GM21786 (cell line): Measurements from ENCODE around the gene FOXF2.

Experiments used
- ATAC-seq: cut with Tn5 transposase; IDR thresholded peaks from one replicate; pipeline ENCODE4 v1.9.1; 2021; ENCODE audit not compliant: unreplicated experiment

The FOXF2 gene

GRCh38 chr6:1378065-1379016, 11.0 kb upstream of the FOXF2 start:
- ATAC-seq = no peak

- ATAC-seq = no peak
These were observed 10.2 kb upstream of the FOXF2 start for GRCh38 chr6:1379017-1379787.

GRCh38 chr6:1379788-1380147, 9.6 kb upstream of the FOXF2 start:
- no peak for ATAC-seq

DNA sequence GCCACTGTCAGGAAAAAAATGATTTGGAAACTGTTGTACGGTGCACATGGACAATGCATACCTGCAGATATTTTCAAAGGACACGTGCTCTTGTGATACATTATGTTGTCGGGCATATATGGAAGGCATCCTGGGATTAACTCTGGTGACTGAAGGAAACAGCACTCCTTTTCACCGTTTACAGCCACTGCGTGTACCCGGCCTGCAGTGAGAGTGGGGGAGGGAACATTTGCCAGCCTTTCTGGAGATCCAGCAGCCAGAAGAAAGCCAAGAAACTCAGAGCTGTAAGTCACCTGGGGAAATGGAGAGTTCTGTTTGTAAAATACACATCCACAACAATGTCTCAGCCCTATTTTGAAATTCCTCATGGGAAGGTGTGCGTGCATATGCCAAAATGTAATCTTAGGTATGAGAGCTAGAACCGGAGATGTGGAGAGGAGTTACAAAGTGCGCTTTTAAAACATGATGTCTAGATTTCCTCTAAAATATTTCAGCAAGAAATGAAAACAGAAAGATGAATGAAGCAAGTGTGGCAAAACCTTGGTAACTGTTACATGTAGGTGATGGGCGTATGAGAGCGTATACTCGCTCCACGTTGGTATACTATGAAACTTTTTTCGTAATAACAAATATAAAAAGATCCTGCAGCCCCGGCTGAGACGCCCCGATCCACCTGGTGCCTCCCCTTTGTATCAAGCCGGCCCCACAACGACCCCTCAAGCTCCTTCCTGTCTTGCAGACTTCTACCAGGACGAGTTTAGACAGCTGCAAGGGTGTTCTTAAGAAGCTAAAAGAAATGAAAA, 8.6 kb upstream of the FOXF2 start:
- ATAC-seq = no peak

GRCh38 chr6:1381481-1382330, 7.7 kb upstream of the FOXF2 start:
- ATAC-seq = no peak

GRCh38 chr6:1382331-1382882, 7.0 kb upstream of the FOXF2 start:
- no peak for ATAC-seq

GRCh38 chr6:1382883-1383728, 6.3 kb upstream of the FOXF2 start:
- ATAC-seq = no peak

DNA sequence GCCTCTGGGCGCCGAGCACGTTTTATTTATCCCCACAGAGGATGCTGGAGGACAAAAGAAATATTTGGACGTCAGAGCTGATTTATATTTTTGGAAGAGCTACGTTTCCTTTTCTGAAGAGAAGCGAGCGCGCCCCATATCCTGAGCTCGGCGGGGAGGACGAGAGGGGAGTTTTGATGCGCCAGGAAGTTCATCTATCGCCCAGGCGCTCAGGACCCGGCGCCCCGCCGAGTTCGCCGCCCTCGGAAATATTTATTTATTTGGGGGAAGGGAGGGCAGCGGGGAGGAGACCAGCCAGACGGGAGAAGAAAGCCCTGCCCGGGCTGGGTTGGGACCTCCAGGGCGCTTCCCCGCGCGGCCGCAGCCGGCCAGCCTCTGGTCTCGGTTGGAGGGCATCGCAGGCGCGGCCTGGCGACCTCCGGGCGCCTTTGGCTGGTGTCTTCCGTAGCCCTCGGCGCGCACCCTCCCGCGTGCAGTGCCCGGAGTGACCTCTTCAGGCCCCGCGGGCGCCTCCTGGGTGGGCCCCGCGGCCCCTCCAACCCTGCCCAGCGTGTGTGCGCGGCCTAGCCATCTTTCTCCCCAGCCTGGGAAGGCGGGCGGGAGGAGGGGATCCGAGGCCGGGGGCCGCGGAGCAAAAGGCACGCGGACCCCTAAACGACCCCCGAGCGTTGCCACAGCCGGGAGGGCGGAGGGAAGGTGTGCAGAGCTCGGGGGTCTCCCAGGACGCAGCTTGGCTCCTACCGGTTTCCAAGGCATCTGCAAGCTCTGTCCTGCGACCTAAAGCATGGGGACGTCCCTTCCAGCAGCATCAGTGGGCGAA, 5.4 kb upstream of the FOXF2 start:
- ATAC-seq = no peak

GRCh38 chr6:1384549-1385128, 4.7 kb upstream of the FOXF2 start:
- no peak for ATAC-seq

DNA sequence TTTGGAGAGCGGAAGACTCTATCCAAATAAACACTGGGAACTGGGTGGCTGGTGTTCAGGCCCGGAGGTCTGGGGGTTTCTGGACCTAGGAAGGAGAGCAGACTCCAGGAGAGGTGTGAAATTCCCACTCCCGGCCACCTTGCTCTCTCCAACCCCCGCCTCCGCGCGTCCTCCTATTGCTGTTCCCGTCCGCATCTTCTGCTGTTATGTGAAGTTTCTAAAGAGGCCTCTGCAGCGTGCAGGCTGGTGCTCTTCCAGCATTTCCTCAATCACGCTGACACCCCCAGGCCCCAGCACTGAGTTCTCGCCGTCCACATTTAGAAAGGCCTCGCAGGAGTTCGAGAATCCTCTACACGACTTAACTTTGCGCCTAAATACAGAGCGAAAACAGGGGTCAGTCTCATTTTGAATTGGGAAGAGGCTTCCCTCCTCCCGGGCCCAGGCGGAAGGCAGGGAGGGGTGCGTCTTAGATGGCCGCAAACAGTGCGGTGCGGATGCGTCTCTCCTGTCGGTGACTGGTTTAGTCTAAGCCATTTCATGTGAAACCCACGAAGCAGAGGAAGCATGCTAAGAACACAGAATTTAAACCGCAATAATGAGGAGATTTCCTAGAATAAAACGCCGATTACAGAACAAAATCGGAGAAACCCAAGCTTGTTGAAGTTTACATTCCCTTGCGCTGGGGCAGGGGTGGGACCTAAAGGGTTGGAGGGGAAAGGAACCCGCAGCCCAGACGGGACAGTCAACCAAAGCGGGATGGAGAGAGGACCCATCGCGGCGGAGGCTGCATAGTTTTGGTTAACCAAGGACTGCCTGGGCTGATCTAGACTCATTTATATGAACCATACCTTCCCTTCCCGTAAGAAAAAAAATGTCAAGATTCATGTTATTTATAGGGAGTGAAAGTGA, 4.0 kb upstream of the FOXF2 start:
- no peak for ATAC-seq

DNA sequence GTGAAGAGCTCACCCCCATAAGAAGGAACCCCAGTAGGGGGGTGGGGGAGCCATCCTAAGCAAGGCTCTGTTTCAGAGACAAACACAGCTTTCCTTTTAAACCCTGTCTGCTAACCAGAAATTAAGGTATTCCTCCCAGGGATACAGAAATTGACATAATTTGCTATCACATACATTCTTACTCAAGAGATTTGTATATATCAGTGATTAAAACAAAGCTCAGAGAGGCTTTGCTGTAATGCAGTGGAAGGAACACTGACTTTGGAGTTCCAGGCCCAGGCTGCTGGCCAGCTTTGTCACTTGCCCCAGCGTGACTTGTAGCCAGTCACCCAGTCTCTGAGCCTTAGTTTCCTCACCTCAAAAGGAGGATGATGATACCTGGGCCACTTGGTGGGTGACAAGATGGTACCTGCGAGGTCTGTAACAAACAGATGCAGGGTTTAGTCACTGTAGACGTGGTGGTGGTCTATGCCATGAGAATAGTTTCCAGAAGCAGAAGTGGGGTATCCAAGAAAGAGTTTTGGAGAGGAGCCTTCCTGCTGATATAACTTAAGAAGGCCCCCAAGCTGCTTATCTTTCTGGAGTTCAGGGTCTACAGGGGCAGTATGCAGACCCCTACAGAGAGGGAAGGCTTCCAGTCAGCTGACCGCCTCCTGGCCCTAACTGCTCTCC, 3.2 kb upstream of the FOXF2 start:
- no peak for ATAC-seq

GRCh38 chr6:1387538-1387875, 1.9 kb upstream of the FOXF2 start:
- ATAC-seq = no peak

GRCh38 chr6:1387876-1388629, 1.3 kb upstream of the FOXF2 start:
- no peak for ATAC-seq

DNA sequence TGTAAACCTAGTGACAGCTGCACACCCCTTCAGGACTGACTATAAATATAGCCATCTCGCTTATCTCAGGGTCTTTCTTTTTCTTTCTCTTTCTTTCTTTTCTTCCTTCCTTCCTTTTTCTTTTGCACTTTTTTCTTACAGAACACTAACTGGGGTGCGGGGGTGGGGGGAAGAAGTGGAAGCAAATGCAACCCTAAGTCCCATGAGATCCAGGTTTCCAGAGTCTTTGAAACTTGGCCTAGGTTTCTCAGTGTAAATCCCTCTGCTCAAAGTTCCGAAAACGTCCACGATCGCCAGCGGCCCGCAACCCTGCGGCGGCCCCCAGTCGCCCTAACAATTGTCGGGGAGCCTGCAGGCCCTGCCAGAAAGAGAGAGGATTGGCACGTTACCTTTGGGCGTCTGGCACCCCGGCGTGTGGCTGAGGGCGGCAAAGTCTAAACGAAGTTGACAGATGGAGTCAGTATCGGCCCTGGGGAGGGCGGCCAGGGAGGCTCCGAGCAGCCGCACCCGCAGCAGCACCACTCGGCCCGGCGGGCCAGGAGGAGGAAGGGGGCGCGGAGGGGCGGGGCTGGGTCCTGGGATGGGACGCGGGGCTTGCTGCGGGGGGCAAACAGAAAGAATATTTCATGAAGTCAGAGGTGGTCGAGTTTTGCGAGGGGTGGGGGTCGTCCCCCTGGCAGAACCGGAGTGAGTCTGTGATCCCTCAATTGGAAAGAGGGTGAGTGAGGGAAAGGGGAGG, 577 bp upstream of the FOXF2 start:
- no peak for ATAC-seq
